Neural progenitor cell (in vitro differentiated cells): ENCODE results near the gene LRP4.
A peak's percentile ranks its signal among the peaks of the same experiment; 100 is the strongest.

Experiments
- EZH2 ChIP-seq: fragments of 200-600 bp; sonication (generic); IDR thresholded peaks from 2 replicates; pipeline ENCODE4 v1.6.1; 2017; ENCODE audit warnings: antibody characterized with exemption, mild to moderate bottlenecking, moderate library complexity
- EZH2phosphoT487 ChIP-seq: fragments of 200-600 bp; sonication (generic); IDR thresholded peaks from 2 replicates; pipeline ENCODE4 v1.6.1; 2017; ENCODE audit warnings: antibody characterized with exemption
- TF ChIP-seq, protein P1 (sequence below): fragments of 200-600 bp; sonication (generic); IDR thresholded peaks from 2 replicates; pipeline ENCODE4 v1.5.1; 2017; ENCODE audit warnings: antibody characterized with exemption, mild to moderate bottlenecking

- TF ChIP-seq, protein P1, sequence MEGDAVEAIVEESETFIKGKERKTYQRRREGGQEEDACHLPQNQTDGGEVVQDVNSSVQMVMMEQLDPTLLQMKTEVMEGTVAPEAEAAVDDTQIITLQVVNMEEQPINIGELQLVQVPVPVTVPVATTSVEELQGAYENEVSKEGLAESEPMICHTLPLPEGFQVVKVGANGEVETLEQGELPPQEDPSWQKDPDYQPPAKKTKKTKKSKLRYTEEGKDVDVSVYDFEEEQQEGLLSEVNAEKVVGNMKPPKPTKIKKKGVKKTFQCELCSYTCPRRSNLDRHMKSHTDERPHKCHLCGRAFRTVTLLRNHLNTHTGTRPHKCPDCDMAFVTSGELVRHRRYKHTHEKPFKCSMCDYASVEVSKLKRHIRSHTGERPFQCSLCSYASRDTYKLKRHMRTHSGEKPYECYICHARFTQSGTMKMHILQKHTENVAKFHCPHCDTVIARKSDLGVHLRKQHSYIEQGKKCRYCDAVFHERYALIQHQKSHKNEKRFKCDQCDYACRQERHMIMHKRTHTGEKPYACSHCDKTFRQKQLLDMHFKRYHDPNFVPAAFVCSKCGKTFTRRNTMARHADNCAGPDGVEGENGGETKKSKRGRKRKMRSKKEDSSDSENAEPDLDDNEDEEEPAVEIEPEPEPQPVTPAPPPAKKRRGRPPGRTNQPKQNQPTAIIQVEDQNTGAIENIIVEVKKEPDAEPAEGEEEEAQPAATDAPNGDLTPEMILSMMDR: peak; percentile 80
- TF ChIP-seq EZH2: no peak
- no peak for TF ChIP-seq EZH2phosphoT487
These were observed 28.5 kb downstream of the LRP4 start for GRCh38 chr11:46889689-46890475.
